ENCODE measurements around the gene TTLL12.

The TTLL12 gene

DNA sequence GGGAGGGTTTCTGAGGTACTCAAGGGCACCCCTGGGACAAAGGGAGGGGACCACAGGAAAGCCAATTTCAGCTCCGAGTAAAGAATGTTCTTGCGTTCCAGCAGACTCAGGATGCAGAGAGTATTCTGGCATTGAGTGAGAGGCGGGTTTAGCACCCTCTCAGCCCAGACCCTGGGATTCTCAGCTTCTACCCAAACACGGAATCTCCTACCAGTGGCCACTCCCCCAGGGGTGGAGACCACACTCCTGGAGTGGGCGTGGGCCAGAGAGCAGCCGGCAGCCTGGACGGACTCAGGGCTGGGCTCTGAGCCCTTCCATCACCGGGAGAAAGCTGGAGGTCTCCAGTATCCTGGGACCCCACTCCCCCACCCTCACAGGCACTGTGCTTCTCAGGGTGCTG, 26.1 kb upstream of the TTLL12 start:
- no peak for DNase-seq

GRCh38 chr22:43212434-43212952, 25.6 kb upstream of the TTLL12 start:
- DNase-seq, result no peak

- no peak for DNase-seq
Measured at GRCh38 chr22:43211941-43212433, 25.1 kb upstream of the TTLL12 start.

- no peak for DNase-seq
Measured at GRCh38 chr22:43210631-43211515, 23.9 kb upstream of the TTLL12 start.

- DNase-seq, result no peak
Measured at GRCh38 chr22:43209971-43210370, 23.0 kb upstream of the TTLL12 start.

GRCh38 chr22:43209523-43209890, 22.6 kb upstream of the TTLL12 start:
- DNase-seq, result no peak

- DNase-seq, result no peak
Measured at GRCh38 chr22:43208703-43209522, 22.0 kb upstream of the TTLL12 start.

GRCh38 chr22:43207849-43208702, 21.1 kb upstream of the TTLL12 start:
- DNase-seq, result no peak

GRCh38 chr22:43207386-43207785, 20.5 kb upstream of the TTLL12 start:
- DNase-seq, result no peak

GRCh38 chr22:43206509-43207161, 19.7 kb upstream of the TTLL12 start:
- DNase-seq, result no peak

DNA sequence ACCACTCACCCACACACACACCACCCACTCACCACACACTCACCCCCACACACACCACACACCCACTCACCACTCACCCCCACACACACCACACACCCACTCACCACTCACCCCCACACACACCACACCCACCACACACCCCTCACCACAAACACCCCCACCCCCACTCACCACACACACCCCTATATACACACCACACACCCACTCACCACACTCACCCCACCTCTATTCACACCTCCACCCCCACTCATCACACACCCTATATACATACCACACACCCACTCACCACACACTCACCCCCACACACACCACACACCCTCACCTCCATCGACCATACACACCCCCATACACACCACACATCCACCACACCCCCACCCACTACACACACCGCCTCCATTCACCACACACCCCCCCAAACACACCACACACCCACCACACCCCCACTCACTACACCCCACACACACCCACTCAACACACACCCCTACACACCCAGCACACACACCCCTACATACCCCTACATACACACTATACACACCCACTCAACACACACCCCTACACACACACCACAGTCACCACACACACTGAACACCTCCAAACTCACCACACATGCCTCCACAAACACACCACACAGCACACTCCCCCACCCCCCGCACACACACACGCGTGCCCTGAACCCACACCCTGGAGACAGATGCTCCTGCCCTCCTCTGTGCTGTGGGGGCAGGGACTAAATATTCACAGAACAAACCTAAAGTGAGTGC, 19.0 kb upstream of the TTLL12 start:
- DNase-seq, result no peak

DNA sequence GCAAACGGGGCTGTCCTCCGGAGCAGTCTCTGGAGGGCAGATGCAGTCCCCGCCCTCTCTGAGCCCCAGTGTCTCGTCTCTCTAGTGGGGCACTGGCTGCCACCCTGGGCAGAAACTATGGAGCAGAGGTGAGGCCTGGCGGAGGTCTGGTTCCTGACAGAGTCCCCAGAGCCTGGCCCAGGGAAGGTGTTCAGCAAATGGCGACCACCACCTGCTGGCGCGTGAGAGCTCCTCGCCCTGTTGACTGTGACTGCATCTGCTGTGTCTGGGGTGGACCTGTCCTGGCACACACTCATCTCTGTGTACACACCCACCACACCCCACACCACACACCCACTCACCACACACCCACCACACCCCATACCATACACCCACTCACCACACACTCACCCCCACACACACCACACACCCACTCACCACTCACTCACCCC, 18.3 kb upstream of the TTLL12 start:
- DNase-seq, result no peak

- DNase-seq, result no peak
Measured at GRCh38 chr22:43203471-43203981, 16.6 kb upstream of the TTLL12 start.

DNA sequence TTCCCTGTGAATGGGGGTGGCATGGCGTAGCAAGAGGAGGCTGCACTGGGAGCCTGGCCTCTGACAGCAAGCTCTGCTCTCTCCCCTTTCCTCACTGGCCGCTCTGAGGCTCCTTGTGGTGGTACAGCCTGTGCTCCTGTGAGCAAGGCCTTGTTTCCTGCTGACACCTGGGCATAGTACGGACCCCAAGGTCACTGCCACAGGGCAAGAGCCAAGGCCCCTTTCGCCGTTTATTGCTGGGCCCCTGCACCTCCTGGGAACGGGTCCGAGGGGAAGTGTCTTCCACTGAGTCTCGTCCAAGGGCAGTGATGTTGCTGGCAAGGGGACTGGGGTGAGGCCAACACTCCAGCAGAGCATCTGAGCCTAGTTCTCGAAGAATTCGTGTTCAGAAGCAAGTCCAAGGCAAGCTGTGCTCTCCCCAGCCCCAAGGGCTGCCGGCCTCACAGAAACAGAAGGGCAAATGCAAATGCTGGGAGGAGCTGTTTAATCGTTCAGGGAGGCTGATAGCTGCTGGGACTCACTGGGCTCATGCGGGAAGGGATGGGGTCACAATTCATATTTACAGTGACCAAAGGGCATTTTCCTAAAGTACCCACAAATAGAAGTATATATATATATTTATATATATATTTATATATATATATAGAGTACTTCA, 15.9 kb upstream of the TTLL12 start:
- no peak for DNase-seq

GRCh38 chr22:43202326-43202725, 15.4 kb upstream of the TTLL12 start:
- no peak for DNase-seq

DNA sequence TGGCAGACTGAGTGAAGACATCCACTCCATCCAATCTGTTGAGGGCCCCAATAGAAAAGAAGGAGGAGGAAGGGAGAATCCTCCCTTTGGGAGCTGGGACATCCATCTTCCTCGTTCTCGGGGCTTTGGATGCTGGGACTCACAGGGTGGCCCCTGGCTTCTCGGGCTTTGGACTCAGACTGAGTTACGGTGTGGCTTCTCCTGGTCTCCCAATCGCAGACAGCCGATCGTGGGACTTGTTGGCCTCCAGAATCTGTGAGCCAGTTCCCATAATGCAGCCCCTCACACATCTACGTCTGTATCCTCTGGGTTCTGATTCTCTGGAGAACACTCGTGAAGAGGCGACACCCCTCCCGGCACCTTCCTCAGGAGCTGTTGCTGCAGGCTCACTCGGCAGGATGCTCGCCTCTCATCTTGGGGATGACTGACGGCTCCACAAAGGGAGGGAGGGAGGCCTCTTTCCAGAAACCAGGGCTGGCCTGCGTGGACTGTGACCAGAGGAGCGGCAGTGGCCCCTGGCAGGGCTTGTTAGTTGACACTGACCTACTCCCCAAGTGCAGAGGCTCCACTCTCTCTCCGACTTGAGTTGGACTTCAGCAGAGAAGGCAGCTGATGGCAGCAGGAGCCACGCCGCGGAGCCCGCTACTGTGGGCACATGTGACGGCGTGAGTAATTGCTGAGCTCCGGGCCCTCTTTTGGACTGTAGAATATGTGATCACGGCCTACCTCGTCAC, 14.7 kb upstream of the TTLL12 start:
- DNase-seq, result no peak

DNA sequence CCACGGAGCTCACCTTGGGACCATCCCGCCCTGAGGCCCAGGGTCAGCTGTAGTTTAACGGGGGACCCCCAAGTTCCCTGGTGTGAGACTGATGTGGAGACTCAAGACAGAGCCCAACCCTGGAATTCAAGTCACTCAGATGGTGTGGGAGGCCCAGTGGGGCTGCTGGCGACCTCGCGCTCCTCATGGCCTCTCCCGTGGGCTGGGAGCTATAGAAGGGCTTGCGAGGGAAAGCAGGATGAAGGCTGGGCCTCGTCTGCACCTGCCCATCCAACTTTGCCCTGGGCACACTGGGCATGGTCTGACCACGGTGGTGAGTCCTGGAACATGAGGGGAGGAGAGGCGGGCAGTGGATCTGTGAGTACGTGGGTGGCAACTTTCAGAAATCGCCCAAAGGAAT, 13.6 kb upstream of the TTLL12 start:
- DNase-seq, result no peak

- DNase-seq, result no peak
Measured at GRCh38 chr22:43200031-43200430, 13.1 kb upstream of the TTLL12 start.

GRCh38 chr22:43199541-43199940, 12.6 kb upstream of the TTLL12 start:
- no peak for DNase-seq

DNA sequence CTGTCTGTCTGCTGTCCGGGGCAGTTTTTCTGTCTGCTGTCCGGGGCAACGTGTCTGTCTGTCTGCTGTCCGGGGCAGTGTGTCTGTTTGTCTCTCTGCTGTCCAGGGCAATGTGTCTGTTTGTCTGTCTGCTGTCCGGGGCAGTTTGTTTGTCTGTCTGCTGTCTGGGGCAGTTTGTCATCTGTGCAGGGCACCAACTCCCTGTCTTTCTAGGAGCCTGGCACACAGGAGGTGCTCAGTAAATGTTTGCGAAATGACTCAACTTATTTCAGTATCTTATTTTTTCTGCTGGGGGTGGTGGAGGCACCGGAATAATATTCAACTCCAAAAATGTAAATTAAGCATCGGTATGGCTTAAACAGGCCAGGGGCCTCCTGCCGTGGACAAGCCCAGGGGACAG, 12.0 kb upstream of the TTLL12 start:
- no peak for DNase-seq
